Esophagus muscularis mucosa (tissue), 4 donors: ENCODE measurements around the gene GJE1. TPM values are rescaled to one million over a fixed set of nuclear protein-coding genes. Genes with fewer than 3 reads are reported as not detected.

Experiments
- DNase-seq: peaks from one replicate; pipeline ENCODE4 v3.0.0-alpha.2; 2017; ENCODE audit errors: extremely low spot score
- H3K27ac ChIP-seq, 4 donors: fragments of 200-600 bp; sonication (generic); replicated peaks in 1 of 4; 1 replicate in 3 of 4; 2 replicates in 1 of 4; pipeline ENCODE4 v1.5.1; 2016 to 2019; ENCODE audit warnings: mild to moderate bottlenecking in 1 of 4
- H3K27me3 ChIP-seq, 4 donors: fragments of 200-600 bp; sonication (generic); one replicate each; pipeline versions ENCODE4 v1.5.1 to v1.6.0; 2016 to 2019
- H3K36me3 ChIP-seq, 4 donors: fragments of 200-600 bp; sonication (generic); one replicate each; pipeline ENCODE4 v1.5.1; 2016 to 2019
- H3K4me1 ChIP-seq, 4 donors: fragments of 200-600 bp; sonication (generic); one replicate each; pipeline ENCODE4 v1.5.1; 2016 to 2019
- H3K4me3 ChIP-seq, 4 donors: fragments of 200-600 bp; sonication (generic); 1 replicate in 2 of 4; 2 replicates in 2 of 4; pipeline ENCODE4 v1.5.1; 2016 to 2019; ENCODE audit warnings: mild to moderate bottlenecking in 4 of 4, moderate library complexity in 1 of 4
- H3K9me3 ChIP-seq, 4 donors: fragments of 200-600 bp; sonication (generic); 1 replicate in 3 of 4; 2 replicates in 1 of 4; pipeline ENCODE4 v1.5.1; 2016 to 2019
- EP300 ChIP-seq: sonication (generic); formaldehyde crosslinking; IDR thresholded peaks from one replicate; pipeline ENCODE4 v1.6.1; 2017; ENCODE audit warnings: antibody characterized with exemption
- POLR2A ChIP-seq: fragments of 450-650 bp; IDR thresholded peaks from one replicate; pipeline ENCODE4 v1.6.1; 2017; ENCODE audit warnings: antibody characterized with exemption, moderate library complexity, mild to moderate bottlenecking, low read depth
- POLR2AphosphoS5 ChIP-seq, 2 donors: sonication (generic); formaldehyde crosslinking; IDR thresholded peaks; one replicate each; pipeline ENCODE4 v1.6.1; 2017; ENCODE audit warnings: antibody characterized with exemption in 2 of 2
- WGBS: methylation state at CpG from one replicate; pipeline ENCODE4 v1.1.5; 2018; 5-methylcytosine and 5-hydroxymethylcytosine counted together
- intact Hi-C: fragments of 100-400 bp; cut with DNase I; formaldehyde crosslinking; loops from one replicate; pipeline ENCODE4 v1.15.1; 2023
- total RNA-seq, 4 donors: library from RNA; depleted of rRNA; stranded (reverse); fragments of >200 nt; gene quantifications; one replicate each; pipeline versions ENCODE4 v1.1.0 to v1.2.1, GENCODE V29; 2016
- TF ChIP-seq, protein P1 (sequence below), 3 experiments: fragments of 200-600 bp in 2 of 3; fragments of 450-650 bp in 1 of 3; sonication (generic) in 2 of 3; IDR thresholded peaks; one replicate each; pipeline ENCODE4 v1.5.1; 2017 to 2019; ENCODE audit warnings: antibody characterized with exemption in 3 of 3, mild to moderate bottlenecking in 2 of 3, moderate library complexity in 1 of 3

Gene GJE1
- total RNA-seq, 4 donors from 2014 or later: not detected

DNA sequence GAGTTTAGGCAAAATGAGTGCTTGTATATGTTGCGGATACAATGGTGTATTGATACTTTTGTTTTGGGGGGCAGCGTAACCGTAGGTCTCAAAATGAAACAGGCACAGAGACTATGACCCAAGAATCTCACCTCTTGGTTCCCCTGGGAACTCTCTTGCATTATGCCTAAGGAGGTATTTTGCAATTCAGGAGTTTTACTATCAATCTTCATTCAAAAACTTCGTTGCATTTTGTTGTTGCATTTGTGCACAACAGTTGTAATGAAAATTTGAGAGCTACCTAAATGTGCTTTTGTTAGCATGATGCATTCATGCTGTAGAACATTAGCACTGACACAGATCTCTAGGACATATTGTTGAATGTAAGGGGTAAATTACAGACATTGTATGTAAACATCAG, 32.5 kb downstream of the GJE1 start:
- TF ChIP-seq EP300: no peak
- TF ChIP-seq POLR2A: no peak
- no peak for TF ChIP-seq POLR2AphosphoS5 (IDR thresholded peaks at IDR 0.05)
- TF ChIP-seq, protein P1, sequence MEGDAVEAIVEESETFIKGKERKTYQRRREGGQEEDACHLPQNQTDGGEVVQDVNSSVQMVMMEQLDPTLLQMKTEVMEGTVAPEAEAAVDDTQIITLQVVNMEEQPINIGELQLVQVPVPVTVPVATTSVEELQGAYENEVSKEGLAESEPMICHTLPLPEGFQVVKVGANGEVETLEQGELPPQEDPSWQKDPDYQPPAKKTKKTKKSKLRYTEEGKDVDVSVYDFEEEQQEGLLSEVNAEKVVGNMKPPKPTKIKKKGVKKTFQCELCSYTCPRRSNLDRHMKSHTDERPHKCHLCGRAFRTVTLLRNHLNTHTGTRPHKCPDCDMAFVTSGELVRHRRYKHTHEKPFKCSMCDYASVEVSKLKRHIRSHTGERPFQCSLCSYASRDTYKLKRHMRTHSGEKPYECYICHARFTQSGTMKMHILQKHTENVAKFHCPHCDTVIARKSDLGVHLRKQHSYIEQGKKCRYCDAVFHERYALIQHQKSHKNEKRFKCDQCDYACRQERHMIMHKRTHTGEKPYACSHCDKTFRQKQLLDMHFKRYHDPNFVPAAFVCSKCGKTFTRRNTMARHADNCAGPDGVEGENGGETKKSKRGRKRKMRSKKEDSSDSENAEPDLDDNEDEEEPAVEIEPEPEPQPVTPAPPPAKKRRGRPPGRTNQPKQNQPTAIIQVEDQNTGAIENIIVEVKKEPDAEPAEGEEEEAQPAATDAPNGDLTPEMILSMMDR (IDR thresholded peaks at IDR 0.05): no peak
- H3K36me3 ChIP-seq: peaks cover 13 to 35% (median 26%) of the 10 kb centered on the region in 4 donors
- no peaks in the 10 kb centered on the region for H3K9me3 ChIP-seq
- DNase-seq: no peak
- no peak overlapping the region for H3K4me3 ChIP-seq
- H3K27ac ChIP-seq: no peak overlapping the region
- peaks cover 0 to 14% (median 9%) of the 10 kb centered on the region in 4 donors for H3K4me1 ChIP-seq
- intact Hi-C loops: loop anchor here (10.0 kb wide), 1 partner anchor 220 kb away; no protein-coding TSS in a partner anchor
- no peaks in the 10 kb centered on the region for H3K27me3 ChIP-seq
- WGBS: 94% methylated on average over 4 of the region's 4 CpGs

- H3K9me3 ChIP-seq: no peaks in the 10 kb centered on the region
- peaks cover 23 to 53% (median 44%) of the 10 kb centered on the region in 4 donors for H3K36me3 ChIP-seq
- 76% methylated on average over 3 of the region's 3 CpGs for WGBS
- intact Hi-C loops: loop anchor here (10.0 kb wide), 1 partner anchor 218 kb away; no protein-coding TSS in a partner anchor
- H3K27ac ChIP-seq: no peak overlapping the region
- DNase-seq: no peak
- no peaks in the 10 kb centered on the region for H3K27me3 ChIP-seq
- no peak overlapping the region for H3K4me3 ChIP-seq
- TF ChIP-seq POLR2AphosphoS5 (IDR thresholded peaks at IDR 0.05) (no peak), EP300 (no peak), POLR2A (no peak)
- TF ChIP-seq, protein P1 (IDR thresholded peaks at IDR 0.05): no peak
- H3K4me1 ChIP-seq: peaks cover 0 to 14% (median 9%) of the 10 kb centered on the region in 4 donors
Measured at GRCh38 chr6:142167071-142167470, 34.3 kb downstream of the GJE1 start.

DNA sequence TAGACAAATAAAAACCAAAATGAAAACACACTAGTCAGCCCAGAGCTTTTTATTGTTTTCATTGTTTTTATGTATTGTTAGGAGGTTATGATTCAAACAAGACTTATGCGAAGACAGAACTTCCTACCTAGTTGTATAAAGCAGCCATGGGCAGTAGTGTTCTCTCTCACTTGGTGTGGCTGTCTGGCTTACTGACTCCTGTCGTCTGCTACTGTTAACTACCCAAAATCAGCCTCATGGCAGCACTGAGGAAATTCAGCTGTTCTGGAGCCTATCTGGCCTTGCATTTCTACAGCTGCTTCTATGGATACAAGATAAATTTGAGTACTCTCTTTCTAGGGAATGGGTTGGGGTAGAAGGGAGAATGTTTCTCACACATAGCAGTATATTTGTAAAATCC, 34.8 kb downstream of the GJE1 start:
- Histone ChIP-seq H3K36me3 (peaks cover 23 to 57% (median 47%) of the 10 kb centered on the region in 4 donors), H3K27me3 (no peaks in the 10 kb centered on the region), H3K4me3 (no peak overlapping the region), H3K9me3 (no peaks in the 10 kb centered on the region), H3K27ac (no peak overlapping the region), H3K4me1 (peaks cover 0 to 11% (median 9%) of the 10 kb centered on the region in 4 donors)
- intact Hi-C loops: loop anchor here (10.0 kb wide), 1 partner anchor 217 kb away; no protein-coding TSS in a partner anchor
- 78% methylated on average over 2 of the region's 2 CpGs for WGBS
- DNase-seq: no peak
- TF ChIP-seq, protein P1 (IDR thresholded peaks at IDR 0.05): no peak
- TF ChIP-seq POLR2A (no peak), EP300 (no peak), POLR2AphosphoS5 (IDR thresholded peaks at IDR 0.05) (no peak)

- no peak for DNase-seq
- Histone ChIP-seq H3K36me3 (peaks cover 23 to 81% (median 64%) of the 10 kb centered on the region in 4 donors), H3K4me3 (no peak overlapping the region), H3K27ac (no peak overlapping the region), H3K27me3 (no peaks in the 10 kb centered on the region), H3K9me3 (no peaks in the 10 kb centered on the region), H3K4me1 (no peaks in the 10 kb centered on the region)
- intact Hi-C loops: no loop called here
- TF ChIP-seq POLR2AphosphoS5 (IDR thresholded peaks at IDR 0.05): no peak
- no peak for TF ChIP-seq POLR2A
- TF ChIP-seq, protein P1 (IDR thresholded peaks at IDR 0.05): no peak
- no peak for TF ChIP-seq EP300
Measured at GRCh38 chr6:142171351-142171750, 38.6 kb downstream of the GJE1 start.

- Histone ChIP-seq H3K27me3 (no peaks in the 10 kb centered on the region), H3K9me3 (no peaks in the 10 kb centered on the region), H3K4me1 (no peaks in the 10 kb centered on the region), H3K36me3 (peaks cover 19 to 74% (median 49%) of the 10 kb centered on the region in 4 donors), H3K4me3 (no peak overlapping the region), H3K27ac (no peak overlapping the region)
- no peak for TF ChIP-seq EP300
- TF ChIP-seq, protein P1 (IDR thresholded peaks at IDR 0.05): no peak
- TF ChIP-seq POLR2AphosphoS5 (IDR thresholded peaks at IDR 0.05): no peak
- TF ChIP-seq POLR2A: no peak
- intact Hi-C loops: no loop called here
- DNase-seq: no peak
Measured at GRCh38 chr6:142172758-142173157, 40.0 kb downstream of the GJE1 start.
